Measurements from ENCODE around the gene CEP97.

DNA sequence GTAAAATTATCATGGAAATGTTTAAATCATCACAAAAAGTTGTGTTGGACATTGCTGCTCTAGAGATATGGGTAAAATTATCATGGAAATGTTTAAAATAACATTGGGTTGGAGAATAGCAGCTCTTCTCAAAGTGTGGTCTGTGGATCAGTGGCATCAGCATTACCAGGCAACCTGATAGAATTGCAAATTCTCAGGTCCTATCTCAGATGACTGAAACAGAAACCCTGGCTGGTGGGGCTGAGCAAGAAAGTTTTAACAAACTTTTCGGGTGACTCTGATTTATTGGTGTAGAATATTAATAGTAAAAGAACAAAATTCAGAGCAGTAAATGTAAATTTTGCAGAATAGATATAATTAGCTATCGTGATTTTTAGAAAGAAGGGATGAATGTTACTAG lies 83.5 kb downstream of the CEP97 start:
- TF ChIP-seq, protein P1, sequence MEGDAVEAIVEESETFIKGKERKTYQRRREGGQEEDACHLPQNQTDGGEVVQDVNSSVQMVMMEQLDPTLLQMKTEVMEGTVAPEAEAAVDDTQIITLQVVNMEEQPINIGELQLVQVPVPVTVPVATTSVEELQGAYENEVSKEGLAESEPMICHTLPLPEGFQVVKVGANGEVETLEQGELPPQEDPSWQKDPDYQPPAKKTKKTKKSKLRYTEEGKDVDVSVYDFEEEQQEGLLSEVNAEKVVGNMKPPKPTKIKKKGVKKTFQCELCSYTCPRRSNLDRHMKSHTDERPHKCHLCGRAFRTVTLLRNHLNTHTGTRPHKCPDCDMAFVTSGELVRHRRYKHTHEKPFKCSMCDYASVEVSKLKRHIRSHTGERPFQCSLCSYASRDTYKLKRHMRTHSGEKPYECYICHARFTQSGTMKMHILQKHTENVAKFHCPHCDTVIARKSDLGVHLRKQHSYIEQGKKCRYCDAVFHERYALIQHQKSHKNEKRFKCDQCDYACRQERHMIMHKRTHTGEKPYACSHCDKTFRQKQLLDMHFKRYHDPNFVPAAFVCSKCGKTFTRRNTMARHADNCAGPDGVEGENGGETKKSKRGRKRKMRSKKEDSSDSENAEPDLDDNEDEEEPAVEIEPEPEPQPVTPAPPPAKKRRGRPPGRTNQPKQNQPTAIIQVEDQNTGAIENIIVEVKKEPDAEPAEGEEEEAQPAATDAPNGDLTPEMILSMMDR (IDR thresholded peaks at IDR 0.05), result no peak
- no peak for TF ChIP-seq POLR2AphosphoS5 (IDR thresholded peaks at IDR 0.05)
